HCT116 (cell line): Measurements from ENCODE around the gene DMBT1. TPM values are rescaled to one million over a fixed set of nuclear protein-coding genes. Genes with fewer than 3 reads are reported as not detected.

Experiments used
- ATAC-seq: fragments of 200-7000 bp; cut with Tn5 transposase; 2 replicates; pipeline ENCODE4 v1.9.1; 2020; ENCODE audit warnings: mild to moderate bottlenecking, moderate library complexity
- BruUV-seq: library from RNA; stranded (reverse); fragments of 400-500 nt; replicated peaks from 2 replicates; lab custom pipeline; 2021; lab: Mats Ljungman, UMichigan
- CTCF ChIA-PET: fragments of 300-600 bp; sonication (Branson Sonifier 250); formaldehyde crosslinking; loops from one replicate; lab custom pipeline; 2021; ENCODE audit warnings: antibody characterized with exemption; lab: Charles Lee
- POLR2A ChIA-PET: fragments of 300-600, 350-600 bp; sonication (Branson Sonifier 250); formaldehyde crosslinking; loops from one replicate; lab custom pipeline; 2021; ENCODE audit warnings: antibody characterized with exemption; lab: Charles Lee
- RAD21 ChIA-PET, 2 experiments: fragments of 300-600 bp; sonication (Branson Sonifier 250); formaldehyde crosslinking; loops; one replicate each; lab custom pipeline; 2023; ENCODE audit warnings: low total read pairs in 2 of 2; ENCODE audit not compliant: uncharacterized antibody in 2 of 2, unreplicated experiment in 2 of 2, low non-redundant PET in 1 of 2; lab: Charles Lee
- DNase-seq: peaks from one replicate; pipeline ENCODE4 v3.0.0-alpha.2; 2010; ENCODE audit warnings: low read depth, low spot score
- H2AFZ ChIP-seq: fragments of 200-600 bp; shearing (Covaris generic), sonication (generic); 2 replicates; pipeline ENCODE4 v1.6.1; 2017; ENCODE audit warnings: low read depth, mixed run types, mixed read lengths, antibody characterized with exemption, low read length; ENCODE audit not compliant: poor library complexity, severe bottlenecking
- H3K27ac ChIP-seq: 2 replicates; pipeline ENCODE4 v1.5.1; 2012; ENCODE audit warnings: low read depth, low read length
- H3K27me3 ChIP-seq: fragments of 200-600 bp; sonication (generic); 2 replicates; pipeline ENCODE4 v1.6.1; 2016; ENCODE audit warnings: mixed run types, low read length, mixed read lengths; ENCODE audit not compliant: insufficient read depth
- H3K36me3 ChIP-seq, 2 experiments: fragments of 200-500 bp in 1 of 2; fragments of 200-600 bp in 1 of 2; sonication (Bioruptor generic) in 1 of 2; sonication (generic) in 1 of 2; 2 replicates each; pipeline versions ENCODE4 v1.5.1 to v1.6.1; 2014 to 2016; ENCODE audit warnings: low read length in 2 of 2, inconsistent platforms in 1 of 2, mixed read lengths in 1 of 2, mixed run types in 1 of 2; ENCODE audit not compliant: insufficient read depth in 2 of 2, control insufficient read depth in 1 of 2
- H3K4me1 ChIP-seq, 2 experiments: fragments of 200-600 bp in 1 of 2; sonication (generic) in 1 of 2; 2 replicates each; pipeline versions ENCODE4 v1.5.1 to v1.6.1; 2012 to 2017; ENCODE audit warnings: low read length in 2 of 2, inconsistent platforms in 1 of 2, mild to moderate bottlenecking in 1 of 2, mixed read lengths in 1 of 2, mixed run types in 1 of 2, moderate library complexity in 1 of 2; ENCODE audit not compliant: insufficient read depth in 2 of 2, control insufficient read depth in 1 of 2
- H3K4me2 ChIP-seq: fragments of 200-600 bp; sonication (generic); 2 replicates; pipeline ENCODE4 v1.6.1; 2017; ENCODE audit warnings: mixed run types, low read length, mixed read lengths
- H3K4me3 ChIP-seq, 2 experiments: fragments of 200-600 bp in 1 of 2; sonication (generic) in 1 of 2; replicated peaks in 1 of 2; 2 replicates each; pipeline ENCODE4 v1.5.1; 2011 to 2016; ENCODE audit warnings: low read length in 2 of 2, control low read depth in 1 of 2, low read depth in 1 of 2, mild to moderate bottlenecking in 1 of 2, mixed read lengths in 1 of 2, mixed run types in 1 of 2
- H3K79me2 ChIP-seq: fragments of 200-600 bp; sonication (generic); 2 replicates; pipeline ENCODE4 v1.6.1; 2017; ENCODE audit warnings: mild to moderate bottlenecking, mixed run types, low read length, moderate library complexity, mixed read lengths; ENCODE audit not compliant: insufficient read depth
- H3K9ac ChIP-seq: fragments of 200-600 bp; sonication (generic); 2 replicates; pipeline ENCODE4 v1.6.1; 2016; ENCODE audit warnings: low read length, mixed read lengths
- H3K9me2 ChIP-seq: fragments of 200-600 bp; sonication (generic), shearing (Covaris generic); 2 replicates; pipeline ENCODE4 v1.6.1; 2017; ENCODE audit warnings: mixed run types, mild to moderate bottlenecking, moderate library complexity; ENCODE audit not compliant: insufficient read depth
- H3K9me3 ChIP-seq, 2 experiments: fragments of 200-500 bp in 1 of 2; fragments of 200-600 bp in 1 of 2; sonication (Bioruptor generic) in 1 of 2; sonication (generic) in 1 of 2; 2 replicates each; pipeline ENCODE4 v1.6.1; 2014 to 2017; ENCODE audit warnings: low read length in 2 of 2, mixed read lengths in 2 of 2, inconsistent platforms in 1 of 2, low read depth in 1 of 2, mild to moderate bottlenecking in 1 of 2, mixed run types in 1 of 2, moderate library complexity in 1 of 2; ENCODE audit not compliant: control insufficient read depth in 1 of 2, insufficient read depth in 1 of 2
- H4K20me1 ChIP-seq: fragments of 200-600 bp; sonication (generic), shearing (Covaris generic); 2 replicates; pipeline ENCODE4 v1.6.1; 2017; ENCODE audit warnings: mixed run types, mild to moderate bottlenecking, moderate library complexity; ENCODE audit not compliant: insufficient read depth
- EZH2phosphoT487 ChIP-seq: fragments of 200-600 bp; IDR thresholded peaks from 2 replicates; pipeline ENCODE4 v1.6.1; 2018; ENCODE audit warnings: antibody characterized with exemption, borderline replicate concordance
- JUND ChIP-seq: IDR thresholded peaks from 2 replicates; pipeline ENCODE4 v1.6.1; 2012
- MAX ChIP-seq: IDR thresholded peaks from 2 replicates; pipeline ENCODE4 v1.6.1; 2012
- REST ChIP-seq: IDR thresholded peaks from 2 replicates; pipeline ENCODE4 v1.6.1; 2012; ENCODE audit warnings: low read depth
- SIN3A ChIP-seq: IDR thresholded peaks from 2 replicates; pipeline ENCODE4 v1.6.1; 2012; ENCODE audit warnings: low read depth
- SP1 ChIP-seq: IDR thresholded peaks from 2 replicates; pipeline ENCODE4 v1.6.1; 2012; ENCODE audit warnings: low read depth
- SRF ChIP-seq: IDR thresholded peaks from 2 replicates; pipeline ENCODE4 v1.6.1; 2012; ENCODE audit warnings: low read depth
- TCF7L2 ChIP-seq: IDR thresholded peaks from 2 replicates; pipeline ENCODE4 v1.7.0; 2011; ENCODE audit warnings: borderline replicate concordance, inconsistent platforms; ENCODE audit not compliant: insufficient read depth, insufficient read length; ENCODE audit errors: extremely low read depth
- YY1 ChIP-seq: IDR thresholded peaks from 2 replicates; pipeline ENCODE4 v1.6.1; 2011; ENCODE audit warnings: low read length, low read depth, moderate library complexity, mild to moderate bottlenecking; ENCODE audit not compliant: insufficient replicate concordance; ENCODE audit errors: extremely low read depth
- ZBTB33 ChIP-seq: IDR thresholded peaks from 2 replicates; pipeline ENCODE4 v1.6.1; 2011; ENCODE audit warnings: mild to moderate bottlenecking, low read length, moderate library complexity; ENCODE audit not compliant: insufficient replicate concordance; ENCODE audit errors: extremely low read depth
- ZNF274 ChIP-seq: fragments of 200-500 bp; sonication (Bioruptor generic); IDR thresholded peaks from 2 replicates; pipeline ENCODE4 v1.6.1; 2014; ENCODE audit warnings: mild to moderate bottlenecking, low read depth, low read length, inconsistent platforms
- intact Hi-C: fragments of 100-400 bp; cut with micrococcal nuclease; formaldehyde crosslinking; loops from 2 replicates; pipeline ENCODE4 v1.10.0; 2022
- total RNA-seq: library from RNA; stranded (reverse); gene quantifications from one replicate; pipeline ENCODE4 v1.2.1, GENCODE V29; 2021; ENCODE audit not compliant: unreplicated experiment

DMBT1 gene
- total RNA-seq, 1 experiment from 2014 or later, result 0.17 TPM

DNA sequence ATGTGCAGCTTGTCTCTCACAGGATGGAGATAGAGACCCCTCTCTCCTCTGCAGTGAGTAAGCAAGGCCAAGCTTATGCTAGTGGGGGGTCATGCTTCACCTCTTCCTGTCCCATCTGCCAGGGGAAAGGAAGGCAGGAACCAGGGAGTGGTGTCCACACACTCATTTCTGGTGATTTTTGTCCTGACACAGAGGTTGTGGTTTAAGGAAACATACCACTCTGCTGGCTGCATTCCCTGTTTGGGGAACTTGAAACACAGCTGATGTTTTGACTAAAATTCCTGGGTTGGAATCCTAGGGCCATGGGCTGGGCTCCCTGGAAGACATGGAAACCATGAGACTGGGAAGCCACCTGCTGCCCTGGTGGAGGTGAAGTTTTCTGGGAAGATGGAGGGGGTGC is 117.7 kb downstream of the DMBT1 start:
- Histone ChIP-seq H3K79me2 (no peaks in the 10 kb centered on the region), H3K27ac (no peak overlapping the region), H4K20me1 (no peaks in the 10 kb centered on the region), H3K9me3 (no peaks in the 10 kb centered on the region), H3K4me1 (no peaks in the 10 kb centered on the region), H3K4me3 (no peak overlapping the region), H3K4me2 (no peak overlapping the region), H3K9me2 (no peaks in the 10 kb centered on the region), H3K36me3 (no peaks in the 10 kb centered on the region), H3K9ac (no peak overlapping the region), H3K27me3 (peaks cover 84% of the 10 kb centered on the region), H2AFZ (no peak overlapping the region)
- no TSS peak for BruUV-seq
- ChIA-PET RAD21 (no interaction called here), CTCF (no interaction called here), POLR2A (no interaction called here)
- DNase-seq, result no peak
- ATAC-seq, result no peak
- no peak for TF ChIP-seq YY1
- no peak for TF ChIP-seq SP1
- TF ChIP-seq EZH2phosphoT487, result no peak
- no peak for TF ChIP-seq SRF
- TF ChIP-seq ZBTB33, result no peak
- no peak for TF ChIP-seq SIN3A
- TF ChIP-seq REST, result no peak
- no peak for TF ChIP-seq ZNF274
- no peak for TF ChIP-seq MAX
- no peak for TF ChIP-seq TCF7L2
- TF ChIP-seq JUND, result no peak
- intact Hi-C loops, result no loop called here
